Cortex of kidney (tissue), 1 donor: ENCODE measurements around the gene AHSA1.
"Not testable (repeated sequence)": the region's sequence is repeated elsewhere in the genome, so short reads cannot be mapped to it uniquely, and the experiment has no call there.

ENCODE experiments used
- DNase-seq: peaks from one replicate; lab custom pipeline; 2025; lab: John Stamatoyannopoulos, UW

The AHSA1 gene

GRCh38 chr14:77457522-77458248 lies at the start of gene AHSA1, which contains the start of gene VIPAS39:
AHSA1 (plus strand) TSS chr14:77458093; CDS start chr14:77458190, 97 bp downstream.
VIPAS39 (minus strand) TSS chr14:77457601; CDS start chr14:77454102, 3,499 bp downstream.
- DNase-seq: no peak

- DNase-seq: no peak
Measured at GRCh38 chr14:77409131-77409533, 48.8 kb upstream of the AHSA1 start.

- DNase-seq: not testable (repeated sequence)
Measured at GRCh38 chr14:77415403-77416030, 42.4 kb upstream of the AHSA1 start.

GRCh38 chr14:77416098-77416497 lies 41.8 kb upstream of the AHSA1 start:
- not testable (repeated sequence) for DNase-seq

- no peak for DNase-seq
Measured at GRCh38 chr14:77416836-77417235, 41.1 kb upstream of the AHSA1 start.

- no peak for DNase-seq
Measured at GRCh38 chr14:77421201-77421600, 36.7 kb upstream of the AHSA1 start.

GRCh38 chr14:77423423-77423822 lies 34.5 kb upstream of the AHSA1 start, which contains the start of gene NOXRED1:
NOXRED1 (minus strand) TSS chr14:77423523; CDS start chr14:77422889, 634 bp downstream.
- DNase-seq: no peak

GRCh38 chr14:77424862-77425261 lies 33.0 kb upstream of the AHSA1 start:
- DNase-seq: no peak

- no peak for DNase-seq
Measured at GRCh38 chr14:77426396-77426795, 31.5 kb upstream of the AHSA1 start.

- DNase-seq: no peak
Measured at GRCh38 chr14:77436042-77436441, 21.9 kb upstream of the AHSA1 start.

GRCh38 chr14:77438596-77438995 lies 19.3 kb upstream of the AHSA1 start:
- DNase-seq: no peak

GRCh38 chr14:77439861-77440260 lies 18.0 kb upstream of the AHSA1 start:
- no peak for DNase-seq

- DNase-seq: no peak
Measured at GRCh38 chr14:77442196-77442595, 15.7 kb upstream of the AHSA1 start.

GRCh38 chr14:77455966-77456640 lies 1.8 kb upstream of the AHSA1 start:
- no peak for DNase-seq

GRCh38 chr14:77457115-77457521 lies 775 bp upstream of the AHSA1 start:
- no peak for DNase-seq

- no peak for DNase-seq
Measured at GRCh38 chr14:77458249-77458950, 507 bp downstream of the AHSA1 start.

GRCh38 chr14:77459072-77459723 lies 1.3 kb downstream of the AHSA1 start:
- no peak for DNase-seq

GRCh38 chr14:77467801-77468200 lies 9.9 kb downstream of the AHSA1 start:
- DNase-seq: no peak

GRCh38 chr14:77469067-77469505 lies 11.2 kb downstream of the AHSA1 start:
- DNase-seq: no peak

- DNase-seq: no peak
Measured at GRCh38 chr14:77469539-77469938, 11.6 kb downstream of the AHSA1 start.

- DNase-seq: no peak
Measured at GRCh38 chr14:77470224-77470870, 12.5 kb downstream of the AHSA1 start.
